ENCODE measurements around the gene ADGRG6.

ADGRG6 gene

GRCh38 chr6:142474531-142475289 lies 172.9 kb downstream of the ADGRG6 start:
- FAIRE-seq (no peak), DNase-seq (ENCODE audit: low spot score) (peak; percentile 67)

- FAIRE-seq (no peak), DNase-seq (ENCODE audit: low spot score) (no peak)
These were observed 174.6 kb downstream of the ADGRG6 start for GRCh38 chr6:142476452-142476851.

- FAIRE-seq (no peak), DNase-seq (ENCODE audit: low spot score) (peak; percentile 26)
These were observed 176.3 kb downstream of the ADGRG6 start for GRCh38 chr6:142478117-142478516.

- no peak for FAIRE-seq
- no peak for DNase-seq (ENCODE audit: low spot score)
These were observed 179.7 kb downstream of the ADGRG6 start for GRCh38 chr6:142481466-142481865.

- FAIRE-seq = peak; percentile 76
- DNase-seq (ENCODE audit: low spot score) = no peak
These were observed 180.4 kb downstream of the ADGRG6 start for GRCh38 chr6:142482249-142482648.

GRCh38 chr6:142482974-142483373 lies 181.2 kb downstream of the ADGRG6 start:
- FAIRE-seq (no peak), DNase-seq (ENCODE audit: low spot score) (no peak)

- no peak for FAIRE-seq
- no peak for DNase-seq (ENCODE audit: low spot score)
These were observed 183.4 kb downstream of the ADGRG6 start for GRCh38 chr6:142485256-142485655.

- no peak for DNase-seq (ENCODE audit: low spot score)
- no peak for FAIRE-seq
These were observed 188.2 kb downstream of the ADGRG6 start for GRCh38 chr6:142489722-142490610.

Measured in urothelium cell line (cell line).